Spleen (tissue), 11 donors: ENCODE results near the gene MOG. TPM values are rescaled to one million over a fixed set of nuclear protein-coding genes. Genes with fewer than 3 reads are reported as not detected.
"Not testable (repeated sequence)": the region's sequence is repeated elsewhere in the genome, so short reads cannot be mapped to it uniquely, and the experiment has no call there.

Experiments
- DNase-seq: peaks from one replicate; pipeline ENCODE4 v3.0.0-alpha.2; 2020
- H3K27ac ChIP-seq, 8 donors: fragments of 200-600 bp; sonication (generic) in 7 of 8; 1 replicate in 4 of 8; 2 replicates in 4 of 8; pipeline versions ENCODE4 v1.5.0 to v1.8.0; 2016 to 2021; ENCODE audit warnings: inconsistent platforms in 4 of 8, mild to moderate bottlenecking in 4 of 8, moderate library complexity in 1 of 8
- H3K27me3 ChIP-seq, 7 donors: fragments of 200-600 bp; sonication (generic) in 6 of 7; replicated peaks in 1 of 7; 1 replicate in 4 of 7; 2 replicates in 3 of 7; pipeline versions ENCODE4 v1.5.0 to v1.8.0; 2016 to 2021; ENCODE audit warnings: inconsistent platforms in 3 of 7, mild to moderate bottlenecking in 1 of 7
- H3K36me3 ChIP-seq, 6 donors: fragments of 200-600 bp; sonication (generic) in 5 of 6; 1 replicate in 4 of 6; 2 replicates in 2 of 6; pipeline versions ENCODE4 v1.5.0 to v1.8.0; 2016 to 2021; ENCODE audit warnings: inconsistent platforms in 2 of 6
- H3K4me1 ChIP-seq, 6 donors: fragments of 200-600 bp; sonication (generic) in 5 of 6; 1 replicate in 3 of 6; 2 replicates in 3 of 6; pipeline versions ENCODE4 v1.5.0 to v1.8.0; 2016 to 2021; ENCODE audit warnings: inconsistent platforms in 3 of 6
- H3K4me3 ChIP-seq, 8 donors: fragments of 200-600 bp; sonication (generic) in 7 of 8; 1 replicate in 4 of 8; 2 replicates in 4 of 8; pipeline versions ENCODE4 v1.5.0 to v1.8.0; 2016 to 2021; ENCODE audit warnings: inconsistent platforms in 4 of 8, mild to moderate bottlenecking in 4 of 8, moderate library complexity in 2 of 8
- H3K9me3 ChIP-seq, 8 donors: fragments of 200-600 bp; sonication (generic) in 7 of 8; 1 replicate in 4 of 8; 2 replicates in 4 of 8; pipeline versions ENCODE4 v1.5.0 to v1.8.0; 2016 to 2021; ENCODE audit warnings: inconsistent platforms in 4 of 8
- POLR2A ChIP-seq, 3 donors: fragments of 450-650 bp; IDR thresholded peaks; one replicate each; pipeline ENCODE4 v1.5.1; 2017; ENCODE audit warnings: antibody characterized with exemption in 3 of 3, mild to moderate bottlenecking in 1 of 3
- POLR2AphosphoS5 ChIP-seq, 3 donors: sonication (generic); formaldehyde crosslinking; IDR thresholded peaks; one replicate each; pipeline ENCODE4 v1.5.1; 2017; ENCODE audit warnings: antibody characterized with exemption in 3 of 3
- WGBS, 5 donors: extraction: QIAGEN DNeasy Blood & Tissue Kit in 3 of 5; methylation state at CpG; one replicate each; pipeline versions ENCODE4 v1.1.5 to v1.1.7; 2013 to 2018; 5-methylcytosine and 5-hydroxymethylcytosine counted together
- intact Hi-C: fragments of 100-400 bp; cut with DNase I; formaldehyde crosslinking; loops from one replicate; pipeline ENCODE4 v1.15.0; 2023; ENCODE audit warnings: low total_unique reads
- polyA plus RNA-seq, 3 donors: library from polyadenylated mRNA; stranded (reverse); fragments of 200-250 nt; gene quantifications; one replicate each; pipeline ENCODE4 v1.2.1, GENCODE V29; 2013
- total RNA-seq, 7 donors: library from RNA; depleted of rRNA in 3 of 7; stranded (reverse); fragments of >200 nt in 3 of 7; fragmentation: NEBNext Ultra II Directional in 4 of 7; extraction: Animal tissue kit (Norgen Biotek cat#: 25700) in 4 of 7; gene quantifications; one replicate each; pipeline versions ENCODE4 v1.1.0 to v1.2.1, GENCODE V29; 2016 to 2021
- TF ChIP-seq, protein P1 (sequence below), 11 experiments: fragments of 200-600 bp in 7 of 11; fragments of 450-650 bp in 4 of 11; sonication (generic) in 4 of 11; IDR thresholded peaks in 8 of 11; conservative IDR thresholded peaks in 3 of 11; 1 replicate in 7 of 11; 2 replicates in 4 of 11; pipeline versions ENCODE4 v1.4.0 to v1.8.0; 2016 to 2021; ENCODE audit warnings: antibody characterized with exemption in 11 of 11, inconsistent platforms in 4 of 11, mild to moderate bottlenecking in 1 of 11
- donor health status: healthy with polysubstance abuse.
- donor health status: DM: no; HTN: no; CAD: no; lungs with moderate emphysema.
- donor health status: DM: no; HTN: no; CAD: no.
- donor health status: Bipolar disorder and iron deficiency.
- donor health status: healthy.
- donor health status: DM: no; HTN: no; CAD: no.
- donor health status: DM: yes; HTN: yes; CAD: no.

The MOG gene
- total and polyA plus RNA-seq, 10 donors: not detected

- Histone ChIP-seq H3K36me3 (no peaks in the 10 kb centered on the region), H3K27me3 (peaks cover 0 to 36% (median 0%) of the 10 kb centered on the region in 7 donors), H3K27ac (no peak overlapping the region), H3K4me1 (no peaks in the 10 kb centered on the region), H3K9me3 (no peaks in the 10 kb centered on the region), H3K4me3 (no peak overlapping the region)
- 24 to 70% (median 41%) methylated on average over 1 of the region's 1 CpG for WGBS, 5 donors
- intact Hi-C loops: no loop called here
- TF ChIP-seq, protein P1, sequence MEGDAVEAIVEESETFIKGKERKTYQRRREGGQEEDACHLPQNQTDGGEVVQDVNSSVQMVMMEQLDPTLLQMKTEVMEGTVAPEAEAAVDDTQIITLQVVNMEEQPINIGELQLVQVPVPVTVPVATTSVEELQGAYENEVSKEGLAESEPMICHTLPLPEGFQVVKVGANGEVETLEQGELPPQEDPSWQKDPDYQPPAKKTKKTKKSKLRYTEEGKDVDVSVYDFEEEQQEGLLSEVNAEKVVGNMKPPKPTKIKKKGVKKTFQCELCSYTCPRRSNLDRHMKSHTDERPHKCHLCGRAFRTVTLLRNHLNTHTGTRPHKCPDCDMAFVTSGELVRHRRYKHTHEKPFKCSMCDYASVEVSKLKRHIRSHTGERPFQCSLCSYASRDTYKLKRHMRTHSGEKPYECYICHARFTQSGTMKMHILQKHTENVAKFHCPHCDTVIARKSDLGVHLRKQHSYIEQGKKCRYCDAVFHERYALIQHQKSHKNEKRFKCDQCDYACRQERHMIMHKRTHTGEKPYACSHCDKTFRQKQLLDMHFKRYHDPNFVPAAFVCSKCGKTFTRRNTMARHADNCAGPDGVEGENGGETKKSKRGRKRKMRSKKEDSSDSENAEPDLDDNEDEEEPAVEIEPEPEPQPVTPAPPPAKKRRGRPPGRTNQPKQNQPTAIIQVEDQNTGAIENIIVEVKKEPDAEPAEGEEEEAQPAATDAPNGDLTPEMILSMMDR (IDR thresholded peaks at IDR 0.05 in 8 of 11, conservative IDR thresholded peaks at IDR 0.05 in 3 of 11): no peak
- TF ChIP-seq POLR2A (IDR thresholded peaks at IDR 0.05): no peak
- TF ChIP-seq POLR2AphosphoS5 (IDR thresholded peaks at IDR 0.05): no peak
- DNase-seq: no peak
These were observed 14.1 kb downstream of the MOG start for GRCh38 chr6:29671026-29671425.

- H3K27ac ChIP-seq, H3K4me3 ChIP-seq, H3K4me1 ChIP-seq, H3K36me3 ChIP-seq, DNase-seq, intact Hi-C loops, H3K9me3 ChIP-seq: not testable (repeated sequence)
- H3K27me3 ChIP-seq: peaks cover 0 to 36% (median 0%) of the 10 kb centered on the region in 7 donors
- 84 to 95% (median 87%) methylated on average over 5 of the region's 5 CpGs for WGBS, 5 donors
These were observed 15.2 kb downstream of the MOG start for GRCh38 chr6:29672116-29672515.

DNA sequence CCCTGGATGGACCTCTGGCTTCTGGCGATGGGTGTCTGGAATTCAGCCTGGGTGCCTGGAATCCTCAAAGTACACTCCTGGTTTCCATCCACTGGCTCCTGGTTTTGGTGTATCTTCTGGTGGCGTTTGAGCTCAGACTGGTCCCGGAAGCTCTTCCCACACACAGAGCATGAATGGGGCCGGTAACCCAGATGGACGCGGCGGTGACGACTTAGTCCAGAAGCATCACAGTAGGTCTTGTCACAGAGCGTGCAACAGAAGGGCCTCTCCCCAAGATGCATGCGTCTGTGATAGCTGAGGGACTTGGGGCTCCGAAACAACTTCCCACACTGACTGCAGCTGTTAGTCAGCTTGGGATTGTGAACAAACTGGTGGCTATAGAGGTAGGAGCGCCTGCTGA is 16.3 kb downstream of the MOG start:
- Histone ChIP-seq H3K36me3 (no peaks in the 10 kb centered on the region), H3K4me1 (peaks cover 0 to 6% (median 0%) of the 10 kb centered on the region in 6 donors), H3K9me3 (no peaks in the 10 kb centered on the region), H3K27me3 (peaks cover 0 to 36% (median 0%) of the 10 kb centered on the region in 7 donors), H3K27ac (no peak overlapping the region), H3K4me3 (no peak overlapping the region)
- 91 to 97% (median 95%) methylated on average over 11 to 12 of the region's 12 CpGs for WGBS, 5 donors
- TF ChIP-seq, protein P1 (IDR thresholded peaks at IDR 0.05 in 8 of 11, conservative IDR thresholded peaks at IDR 0.05 in 3 of 11): no peak
- intact Hi-C loops: no loop called here
- DNase-seq: no peak

- Histone ChIP-seq H3K27me3 (peaks cover 0 to 28% (median 0%) of the 10 kb centered on the region in 7 donors), H3K4me1 (peaks cover 0 to 8% (median 0%) of the 10 kb centered on the region in 6 donors), H3K27ac (no peak overlapping the region), H3K9me3 (no peaks in the 10 kb centered on the region), H3K36me3 (no peaks in the 10 kb centered on the region), H3K4me3 (no peak overlapping the region)
- intact Hi-C loops: no loop called here
- DNase-seq: no peak
- 76 to 91% (median 82%) methylated on average over 5 of the region's 5 CpGs for WGBS, 5 donors
- TF ChIP-seq POLR2A (IDR thresholded peaks at IDR 0.05) (no peak), POLR2AphosphoS5 (IDR thresholded peaks at IDR 0.05) (no peak)
- TF ChIP-seq, protein P1 (IDR thresholded peaks at IDR 0.05 in 8 of 11, conservative IDR thresholded peaks at IDR 0.05 in 3 of 11): no peak
These were observed 17.1 kb downstream of the MOG start for GRCh38 chr6:29674008-29674407.

DNA sequence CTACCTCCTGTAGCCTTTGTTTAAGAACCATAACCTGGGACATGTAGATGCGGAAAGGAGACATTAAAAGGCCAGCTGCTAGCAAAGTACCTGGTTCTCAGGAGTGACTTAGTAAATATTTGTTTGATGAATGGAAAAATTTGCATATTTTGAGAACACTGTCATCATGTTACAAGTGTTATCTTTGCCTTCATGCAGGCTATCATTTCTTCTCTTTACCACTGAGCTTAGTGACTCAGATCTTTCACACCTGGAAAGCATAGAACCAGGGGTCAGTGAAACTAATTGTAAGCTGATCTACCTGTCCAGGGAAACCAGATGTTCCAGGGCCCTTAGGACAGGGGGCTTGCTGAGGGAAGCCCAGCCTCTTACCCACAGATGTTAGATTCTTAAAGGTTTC is 18.7 kb downstream of the MOG start:
- Histone ChIP-seq H3K27ac (no peak overlapping the region), H3K4me1 (peaks cover 0 to 11% (median 0%) of the 10 kb centered on the region in 6 donors), H3K36me3 (no peaks in the 10 kb centered on the region), H3K27me3 (peaks cover 0 to 25% (median 0%) of the 10 kb centered on the region in 7 donors), H3K4me3 (no peak overlapping the region), H3K9me3 (no peaks in the 10 kb centered on the region)
- WGBS, 5 donors: 50 to 97% (median 82%) methylated on average over 1 of the region's 1 CpG
- no peak for DNase-seq
- intact Hi-C loops: no loop called here
- TF ChIP-seq, protein P1 (IDR thresholded peaks at IDR 0.05 in 8 of 11, conservative IDR thresholded peaks at IDR 0.05 in 3 of 11): no peak
- TF ChIP-seq POLR2AphosphoS5 (IDR thresholded peaks at IDR 0.05) (no peak), POLR2A (IDR thresholded peaks at IDR 0.05) (no peak)
